Kasumi-1 (cell line): Measurements from ENCODE around the gene ATL3.
"Not testable (repeated sequence)": the region's sequence is repeated elsewhere in the genome, so short reads cannot be mapped to it uniquely, and the experiment has no call there.

Experiments
- DNase-seq, 2 experiments: peaks; one replicate each; lab custom pipeline; 2025; lab: John Stamatoyannopoulos, UW

The ATL3 gene

DNA sequence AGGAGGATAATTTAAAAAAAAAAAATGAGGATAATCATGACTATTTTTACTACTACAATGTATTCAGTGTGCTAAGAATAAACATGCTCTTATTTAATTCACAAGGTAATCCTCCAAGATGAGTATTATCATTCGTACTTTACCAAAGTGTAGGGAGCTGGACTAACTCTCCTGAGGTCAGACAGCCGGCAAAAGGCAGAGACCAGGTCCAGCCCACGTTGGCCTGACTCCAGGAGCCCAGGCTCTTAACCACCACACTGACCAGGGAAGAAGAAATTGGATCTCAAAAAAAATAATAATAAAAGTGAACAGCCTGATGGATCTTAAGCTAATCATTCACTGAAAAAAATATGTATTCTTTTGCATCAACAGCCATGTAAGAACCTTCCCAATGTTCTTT lies 82.2 kb downstream of the ATL3 start:
- no peak for DNase-seq

GRCh38 chr11:63586451-63587166 lies 84.6 kb downstream of the ATL3 start:
- no peak for DNase-seq

DNA sequence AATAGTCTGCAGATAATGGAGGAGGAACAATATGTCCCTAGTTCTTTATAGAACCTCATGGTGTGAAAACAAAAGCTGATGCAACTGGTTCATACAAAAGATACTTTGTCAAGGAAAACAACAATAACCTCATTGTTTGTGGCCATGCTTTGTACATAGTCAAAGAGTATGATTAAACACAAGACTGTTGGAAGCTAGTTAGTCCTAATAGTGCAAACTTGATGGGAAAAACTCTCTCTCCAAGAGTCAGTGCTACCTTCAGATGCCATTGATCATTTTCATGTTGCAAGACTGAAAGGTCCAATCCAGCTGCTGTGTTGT lies 87.9 kb downstream of the ATL3 start:
- DNase-seq, result no peak

DNA sequence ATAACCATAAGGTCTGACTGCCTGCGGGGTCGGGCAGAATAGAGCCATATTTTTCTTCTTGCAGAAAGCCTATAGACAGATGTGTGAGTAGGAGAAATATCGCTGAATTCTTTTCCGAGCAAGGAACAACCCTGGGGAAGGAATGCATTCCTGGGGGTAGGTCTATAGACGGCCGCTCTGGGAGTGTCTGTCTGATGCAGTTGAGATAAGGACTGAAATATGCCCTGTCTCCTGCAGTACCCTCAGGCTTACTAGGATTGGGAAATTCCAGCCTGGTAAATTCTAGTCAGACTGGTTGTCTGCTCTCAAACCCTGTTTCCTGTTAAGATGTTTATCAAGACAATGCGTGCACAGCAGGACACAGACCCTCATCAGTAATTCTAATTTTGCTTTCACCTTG lies 90.0 kb downstream of the ATL3 start:
- DNase-seq, result not testable (repeated sequence)

- DNase-seq, result not testable (repeated sequence)
These were observed 92.3 kb downstream of the ATL3 start for GRCh38 chr11:63578882-63579281.

DNA sequence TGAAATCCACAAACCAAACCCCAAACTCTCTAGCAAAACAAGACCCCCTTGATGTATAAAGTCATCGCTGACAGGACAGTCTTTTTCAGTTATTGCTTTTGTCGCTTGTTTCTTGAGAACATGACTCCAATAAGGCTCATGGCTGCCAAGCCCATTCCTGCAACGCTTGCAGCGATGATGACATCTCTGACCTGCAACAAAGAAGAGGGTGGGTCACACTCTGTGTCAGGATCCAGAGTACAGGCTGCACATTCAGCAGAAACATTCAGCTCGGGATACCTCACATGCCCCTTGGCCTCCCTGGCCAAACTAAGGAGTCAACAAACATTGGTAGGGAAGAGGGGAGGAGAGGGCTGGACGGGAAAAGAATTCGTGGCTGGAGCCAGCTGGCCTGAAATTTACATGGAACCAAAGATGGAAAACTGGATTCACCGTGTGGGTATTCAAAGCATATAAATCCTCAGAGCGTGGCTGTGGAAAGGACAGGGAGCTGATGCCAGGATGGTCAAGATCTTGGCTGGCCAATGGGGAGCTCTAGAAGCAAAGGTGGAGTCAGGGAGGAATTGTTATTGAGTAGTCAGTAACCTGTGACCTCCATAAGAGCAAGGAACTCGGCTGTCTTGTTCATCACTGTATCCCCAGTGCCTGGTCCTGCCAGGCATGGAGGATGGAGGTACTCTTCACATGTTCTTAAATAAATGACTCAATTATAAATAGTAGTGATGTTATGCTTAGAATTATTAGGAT lies 96.1 kb downstream of the ATL3 start:
- no peak for DNase-seq
